Measurements from ENCODE around the gene OSBPL5. TPM values are rescaled to one million over a fixed set of nuclear protein-coding genes. Genes with fewer than 3 reads are reported as not detected.
A peak's percentile ranks its signal among the peaks of the same experiment; 100 is the strongest.

Gene OSBPL5
- total RNA-seq, 1 donor from 2014 or later = 88.4 TPM

GRCh38 chr11:3057069-3057963 is 107.8 kb downstream of the OSBPL5 start, which contains the start of gene CARS1:
Gene CARS1, minus strand, starts transcription at chr11:3057423. Its CDS starts 56 bp downstream, at chr11:3057367.
- peak; percentile 91 to 93 for TF ChIP-seq POLR2AphosphoS5 (IDR thresholded peaks at IDR 0.05; ENCODE audit: insufficient read depth in 1 of 2, low read depth in 1 of 2)
- TF ChIP-seq, protein P1, sequence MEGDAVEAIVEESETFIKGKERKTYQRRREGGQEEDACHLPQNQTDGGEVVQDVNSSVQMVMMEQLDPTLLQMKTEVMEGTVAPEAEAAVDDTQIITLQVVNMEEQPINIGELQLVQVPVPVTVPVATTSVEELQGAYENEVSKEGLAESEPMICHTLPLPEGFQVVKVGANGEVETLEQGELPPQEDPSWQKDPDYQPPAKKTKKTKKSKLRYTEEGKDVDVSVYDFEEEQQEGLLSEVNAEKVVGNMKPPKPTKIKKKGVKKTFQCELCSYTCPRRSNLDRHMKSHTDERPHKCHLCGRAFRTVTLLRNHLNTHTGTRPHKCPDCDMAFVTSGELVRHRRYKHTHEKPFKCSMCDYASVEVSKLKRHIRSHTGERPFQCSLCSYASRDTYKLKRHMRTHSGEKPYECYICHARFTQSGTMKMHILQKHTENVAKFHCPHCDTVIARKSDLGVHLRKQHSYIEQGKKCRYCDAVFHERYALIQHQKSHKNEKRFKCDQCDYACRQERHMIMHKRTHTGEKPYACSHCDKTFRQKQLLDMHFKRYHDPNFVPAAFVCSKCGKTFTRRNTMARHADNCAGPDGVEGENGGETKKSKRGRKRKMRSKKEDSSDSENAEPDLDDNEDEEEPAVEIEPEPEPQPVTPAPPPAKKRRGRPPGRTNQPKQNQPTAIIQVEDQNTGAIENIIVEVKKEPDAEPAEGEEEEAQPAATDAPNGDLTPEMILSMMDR (IDR thresholded peaks at IDR 0.05) = no peak
- no peak for TF ChIP-seq POLR2A (IDR thresholded peaks at IDR 0.05)
- Histone ChIP-seq H3K27me3 (no peaks in the 10 kb centered on the region), H3K27ac (peak within 1 kb of the TSS; percentile 71), H3K9me3 (no peaks in the 10 kb centered on the region), H3K4me1 (peaks cover 26% of the 10 kb centered on the region), H3K36me3 (no peaks in the 10 kb centered on the region), H3K4me3 (peak within 1 kb of the TSS; percentile 86 to 97)
- intact Hi-C loops (cut with DNase I) = no loop called here
- peak in 1 of 2 donors; percentile 96 for DNase-seq (ENCODE audit: extremely low spot score in 2 of 2)

GRCh38 chr11:3056296-3057068 is 108.6 kb downstream of the OSBPL5 start:
- H3K27ac ChIP-seq = peak overlapping the region; percentile 71
- H3K27me3 ChIP-seq = no peaks in the 10 kb centered on the region
- H3K4me1 ChIP-seq = peaks cover 35% of the 10 kb centered on the region
- intact Hi-C loops (cut with DNase I) = no loop called here
- H3K36me3 ChIP-seq = no peaks in the 10 kb centered on the region
- DNase-seq (ENCODE audit: extremely low spot score in 2 of 2) = no peak
- TF ChIP-seq, protein P1 (IDR thresholded peaks at IDR 0.05) = no peak
- TF ChIP-seq POLR2A (IDR thresholded peaks at IDR 0.05) (no peak), POLR2AphosphoS5 (IDR thresholded peaks at IDR 0.05; ENCODE audit: insufficient read depth in 1 of 2, low read depth in 1 of 2) (no peak)
- no peaks in the 10 kb centered on the region for H3K9me3 ChIP-seq
- H3K4me3 ChIP-seq = peak overlapping the region; percentile 86 to 97

- Histone ChIP-seq H3K36me3 (no peaks in the 10 kb centered on the region), H3K4me3 (peak overlapping the region; percentile 86 to 97), H3K4me1 (peaks cover 35% of the 10 kb centered on the region), H3K9me3 (no peaks in the 10 kb centered on the region), H3K27ac (no peak overlapping the region), H3K27me3 (no peaks in the 10 kb centered on the region)
- intact Hi-C loops (cut with DNase I) = no loop called here
- no peak for DNase-seq (ENCODE audit: extremely low spot score in 2 of 2)
- TF ChIP-seq POLR2AphosphoS5 (IDR thresholded peaks at IDR 0.05; ENCODE audit: insufficient read depth in 1 of 2, low read depth in 1 of 2) (no peak), POLR2A (IDR thresholded peaks at IDR 0.05) (no peak)
Measured at GRCh38 chr11:3055891-3056290, 109.2 kb downstream of the OSBPL5 start.

DNA sequence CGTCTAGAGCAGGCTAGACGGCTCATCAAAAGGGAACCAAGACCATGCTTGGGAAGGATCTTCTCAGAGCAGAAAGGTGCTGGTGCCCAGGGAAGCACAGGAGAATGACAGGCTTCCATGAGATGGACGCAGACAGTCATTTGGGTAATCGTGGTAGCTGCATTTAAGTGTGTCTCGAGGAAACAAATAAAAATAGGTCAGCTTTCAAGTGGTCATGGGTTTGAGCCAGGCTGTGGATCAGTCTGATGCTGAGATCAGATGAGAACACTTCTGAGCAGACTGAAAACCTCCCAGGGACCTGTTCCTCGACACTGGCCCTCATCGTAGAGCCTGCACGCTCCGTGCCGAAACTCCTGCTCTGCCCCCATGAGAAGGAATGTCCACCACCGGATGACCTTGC is 112.5 kb downstream of the OSBPL5 start:
- H3K9me3 ChIP-seq = no peaks in the 10 kb centered on the region
- no peaks in the 10 kb centered on the region for H3K27me3 ChIP-seq
- intact Hi-C loops (cut with DNase I) = no loop called here
- no peak overlapping the region for H3K4me3 ChIP-seq
- TF ChIP-seq, protein P1 (IDR thresholded peaks at IDR 0.05) = no peak
- TF ChIP-seq POLR2A (IDR thresholded peaks at IDR 0.05) = no peak
- no peak for TF ChIP-seq POLR2AphosphoS5 (IDR thresholded peaks at IDR 0.05; ENCODE audit: insufficient read depth in 1 of 2, low read depth in 1 of 2)
- DNase-seq (ENCODE audit: extremely low spot score in 2 of 2) = no peak
- peaks cover 53% of the 10 kb centered on the region for H3K4me1 ChIP-seq
- H3K27ac ChIP-seq = no peak overlapping the region
- H3K36me3 ChIP-seq = no peaks in the 10 kb centered on the region

DNA sequence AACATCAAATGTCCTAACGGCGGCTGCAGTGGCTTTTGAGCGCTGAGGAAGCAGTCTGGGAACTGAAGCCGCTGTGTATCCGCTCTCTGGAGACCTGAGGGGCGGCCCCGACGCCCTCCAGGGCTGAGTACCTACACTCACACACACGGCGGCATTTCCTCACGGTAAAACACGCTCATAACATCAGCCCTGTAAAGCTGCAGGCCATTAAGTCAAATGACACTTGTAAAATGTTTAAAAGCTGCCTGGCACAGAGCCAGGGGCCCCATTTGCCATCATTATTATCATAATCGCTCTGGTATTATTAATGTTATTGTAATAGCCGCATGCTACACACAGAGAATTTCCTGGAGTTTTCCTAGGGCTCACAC is 113.0 kb downstream of the OSBPL5 start:
- Histone ChIP-seq H3K4me3 (no peak overlapping the region), H3K4me1 (peaks cover 51% of the 10 kb centered on the region)
- TF ChIP-seq POLR2AphosphoS5 (IDR thresholded peaks at IDR 0.05; ENCODE audit: insufficient read depth in 1 of 2, low read depth in 1 of 2) = no peak
- TF ChIP-seq, protein P1 (IDR thresholded peaks at IDR 0.05) = no peak
- TF ChIP-seq POLR2A (IDR thresholded peaks at IDR 0.05) = no peak

More for the DNA sequence above, 113.0 kb downstream of the OSBPL5 start:
- Histone ChIP-seq H3K36me3 (no peaks in the 10 kb centered on the region), H3K27me3 (no peaks in the 10 kb centered on the region), H3K27ac (no peak overlapping the region), H3K9me3 (no peaks in the 10 kb centered on the region)
- intact Hi-C loops (cut with DNase I) = no loop called here
- no peak for DNase-seq (ENCODE audit: extremely low spot score in 2 of 2)
